H54 (cell line): ENCODE data around the gene RASA3.

Experiments
- DNase-seq: peaks from one replicate; pipeline ENCODE4 v3.0.0; 2011; ENCODE audit warnings: low spot score, mixed read lengths; ENCODE audit not compliant: insufficient read length
- FAIRE-seq: peaks from 3 replicates; lab custom pipeline; 2011; peaks lifted over from hg19 to GRCh38; lab: Jason Lieb, UNC
- POLR2A ChIP-seq: IDR thresholded peaks from 2 replicates; pipeline ENCODE4 v1.6.1; 2011; ENCODE audit warnings: low read depth, mild to moderate bottlenecking, low read length

Gene RASA3

GRCh38 chr13:113941571-113942191 is 190.7 kb downstream of the RASA3 start:
- TF ChIP-seq POLR2A, result no peak
- DNase-seq, result peak; percentile 86

DNA sequence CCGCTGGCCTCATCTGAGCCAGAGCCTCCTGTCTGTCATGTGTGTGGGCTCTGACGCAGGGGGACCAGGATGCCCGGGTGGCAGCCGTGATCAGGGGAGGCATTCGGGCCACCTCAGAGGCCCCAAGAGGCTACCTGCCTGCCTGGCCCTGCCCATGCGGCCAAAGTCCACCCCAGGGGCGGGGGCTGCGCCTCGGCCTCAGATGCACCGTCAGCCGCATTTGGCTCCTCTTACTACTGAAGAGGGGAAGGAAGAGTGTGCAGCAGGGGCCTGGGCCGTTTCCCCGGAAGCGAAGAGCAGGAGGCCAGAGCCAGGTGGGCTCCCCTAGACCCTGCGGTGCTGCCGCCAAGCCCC is 192.5 kb downstream of the RASA3 start:
- no peak for TF ChIP-seq POLR2A
- DNase-seq (no peak), FAIRE-seq (no peak)

More at GRCh38 chr13:113941571-113942191, 190.7 kb downstream of the RASA3 start:
- no peak for FAIRE-seq

DNA sequence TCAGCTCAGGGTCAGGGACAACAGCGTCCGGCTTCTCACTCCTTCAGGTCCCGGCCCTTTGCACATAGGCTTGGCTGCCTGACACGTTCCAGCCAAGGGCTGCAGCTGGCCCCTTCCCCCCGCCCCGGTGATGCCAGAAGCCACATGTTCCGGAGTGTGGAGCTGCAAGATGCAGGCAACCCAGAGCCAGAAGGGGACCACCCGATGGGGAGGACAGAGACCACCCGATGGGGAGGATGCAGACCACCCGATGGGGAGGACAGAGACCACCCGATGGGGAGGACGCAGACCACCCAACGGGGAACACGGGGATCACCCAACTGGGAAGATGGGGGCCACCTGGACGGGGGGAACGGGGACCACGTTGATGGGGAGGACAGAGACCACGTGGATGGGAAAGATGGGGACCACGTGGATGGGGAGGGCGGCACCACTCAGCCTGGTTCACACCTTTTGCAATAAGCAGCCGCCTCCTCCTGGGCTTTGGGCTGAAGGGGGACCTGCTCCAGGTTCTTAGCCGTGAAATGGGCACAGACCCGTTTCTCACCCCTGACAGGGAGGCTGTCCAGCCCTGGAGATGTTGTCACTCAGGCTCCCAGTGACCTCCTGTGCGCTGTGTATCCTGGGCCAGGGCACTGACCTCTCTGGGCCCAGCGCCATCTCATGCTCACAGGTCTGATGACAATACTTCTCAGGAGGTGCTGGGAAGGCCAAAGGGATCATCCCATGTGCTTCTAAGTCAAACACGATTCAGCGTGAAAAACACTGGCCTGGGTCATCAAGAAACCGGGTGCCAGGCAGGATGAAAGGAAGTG is 193.1 kb downstream of the RASA3 start:
- no peak for TF ChIP-seq POLR2A
- FAIRE-seq (no peak), DNase-seq (no peak)

DNA sequence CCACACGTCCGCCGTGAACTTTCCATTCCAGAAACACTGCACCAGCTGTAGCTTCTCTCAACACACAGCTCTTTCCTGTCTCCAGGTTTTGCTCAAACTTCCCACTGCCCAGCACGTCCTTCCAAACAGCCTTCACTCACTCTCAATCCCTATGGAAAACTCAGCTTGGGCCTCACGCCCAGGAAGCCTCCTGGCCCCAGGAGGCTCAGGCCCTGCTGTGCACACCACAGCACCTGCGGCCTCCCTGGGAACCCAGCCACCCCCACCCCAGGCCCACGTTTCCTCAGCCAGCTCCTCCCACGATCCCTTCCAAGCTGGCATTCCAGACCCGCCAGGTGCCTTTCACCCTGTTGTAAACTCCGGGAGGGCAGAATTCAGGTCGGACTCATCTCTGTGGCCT is 193.7 kb downstream of the RASA3 start:
- FAIRE-seq (no peak), DNase-seq (no peak)
- no peak for TF ChIP-seq POLR2A

GRCh38 chr13:113938246-113938645 is 194.2 kb downstream of the RASA3 start:
- TF ChIP-seq POLR2A, result no peak
- FAIRE-seq (no peak), DNase-seq (no peak)

GRCh38 chr13:113937527-113938180 is 194.8 kb downstream of the RASA3 start:
- no peak for DNase-seq
- no peak for TF ChIP-seq POLR2A
- no peak for FAIRE-seq

- no peak for TF ChIP-seq POLR2A
- FAIRE-seq, result no peak
- no peak for DNase-seq
These were observed 195.3 kb downstream of the RASA3 start for GRCh38 chr13:113937073-113937472.

DNA sequence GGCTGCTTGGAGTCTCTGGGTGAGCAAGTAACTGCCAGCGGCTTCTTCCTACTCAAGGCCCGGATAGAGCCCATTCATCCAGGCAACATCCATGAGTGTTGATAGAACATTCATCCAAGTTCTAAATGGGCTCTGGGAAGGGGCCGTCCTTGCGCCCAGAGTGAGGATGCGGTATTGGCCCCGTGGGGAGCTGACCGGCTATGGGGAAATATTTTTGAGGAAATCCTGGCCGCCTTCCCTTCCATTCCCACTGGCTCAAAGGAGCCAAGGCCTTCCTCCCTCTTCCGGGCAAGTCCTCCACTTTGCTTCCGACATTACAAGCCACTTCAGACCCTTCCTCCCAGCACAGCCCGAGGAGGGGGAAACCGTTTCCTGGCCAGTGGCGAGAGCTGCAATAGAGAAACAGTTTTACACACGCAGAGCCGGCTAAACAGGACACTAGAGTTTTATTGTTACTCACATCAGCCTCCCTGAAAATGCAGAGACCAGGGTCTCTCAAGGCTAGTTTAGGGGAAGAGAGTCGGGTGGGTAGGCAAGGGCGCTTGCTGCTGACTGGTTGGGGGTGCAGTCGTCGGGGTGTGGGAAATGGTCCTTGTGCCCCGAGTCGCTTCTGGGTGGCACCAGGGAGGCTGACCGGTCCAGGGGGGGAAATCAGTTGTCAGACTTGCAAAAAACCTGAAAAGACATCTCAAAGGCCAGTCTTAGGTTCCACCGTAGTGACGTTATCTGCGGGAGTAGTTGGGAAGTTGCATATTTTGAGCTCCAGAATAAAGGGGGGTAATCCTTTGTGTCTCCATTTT is 196.1 kb downstream of the RASA3 start:
- no peak for TF ChIP-seq POLR2A
- FAIRE-seq (no peak), DNase-seq (no peak)

- FAIRE-seq, result no peak
- DNase-seq, result no peak
These were observed 197.2 kb downstream of the RASA3 start for GRCh38 chr13:113935001-113935844.

DNA sequence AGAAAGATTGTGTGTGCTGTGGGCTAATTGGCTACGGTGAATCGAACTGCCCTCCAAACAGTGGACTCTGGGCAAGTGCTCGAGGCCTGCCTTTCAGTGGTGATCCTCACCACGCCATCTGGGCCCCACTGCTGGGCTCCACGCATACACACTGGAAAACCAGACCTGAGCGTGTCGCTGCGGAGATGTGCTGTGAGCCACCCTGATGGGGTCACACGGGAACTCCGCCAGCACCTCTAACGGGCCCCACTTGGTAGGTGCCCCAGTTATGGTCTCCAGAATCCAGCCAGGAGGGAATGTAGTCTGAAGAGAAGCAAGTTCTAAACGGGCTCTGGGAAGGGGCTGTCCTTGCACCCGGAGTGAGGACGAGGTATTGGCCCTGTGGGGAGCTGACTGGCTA is 197.8 kb downstream of the RASA3 start:
- no peak for DNase-seq
- TF ChIP-seq POLR2A, result no peak
- no peak for FAIRE-seq

More at GRCh38 chr13:113935001-113935844, 197.2 kb downstream of the RASA3 start:
- no peak for TF ChIP-seq POLR2A

DNA sequence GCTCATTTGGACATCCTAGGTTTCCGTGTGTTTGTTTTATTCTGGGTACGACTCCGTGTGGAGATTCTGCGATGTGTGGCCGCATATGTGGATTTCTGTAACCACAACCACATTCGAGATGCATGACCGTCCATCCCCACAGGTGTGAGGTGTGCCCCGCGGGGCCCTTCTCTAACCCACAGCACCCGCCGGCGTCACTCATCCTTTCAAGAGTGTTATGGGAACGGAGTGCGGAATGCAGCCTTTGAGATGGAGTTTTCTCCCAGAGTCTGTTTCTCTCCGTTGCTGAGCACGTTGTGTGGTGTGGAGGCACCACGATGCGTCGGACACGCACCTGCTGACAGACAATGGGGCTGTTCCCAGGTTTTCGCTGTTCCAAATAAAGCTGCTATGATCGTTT is 198.5 kb downstream of the RASA3 start:
- DNase-seq (no peak), FAIRE-seq (no peak)
- TF ChIP-seq POLR2A, result no peak

DNA sequence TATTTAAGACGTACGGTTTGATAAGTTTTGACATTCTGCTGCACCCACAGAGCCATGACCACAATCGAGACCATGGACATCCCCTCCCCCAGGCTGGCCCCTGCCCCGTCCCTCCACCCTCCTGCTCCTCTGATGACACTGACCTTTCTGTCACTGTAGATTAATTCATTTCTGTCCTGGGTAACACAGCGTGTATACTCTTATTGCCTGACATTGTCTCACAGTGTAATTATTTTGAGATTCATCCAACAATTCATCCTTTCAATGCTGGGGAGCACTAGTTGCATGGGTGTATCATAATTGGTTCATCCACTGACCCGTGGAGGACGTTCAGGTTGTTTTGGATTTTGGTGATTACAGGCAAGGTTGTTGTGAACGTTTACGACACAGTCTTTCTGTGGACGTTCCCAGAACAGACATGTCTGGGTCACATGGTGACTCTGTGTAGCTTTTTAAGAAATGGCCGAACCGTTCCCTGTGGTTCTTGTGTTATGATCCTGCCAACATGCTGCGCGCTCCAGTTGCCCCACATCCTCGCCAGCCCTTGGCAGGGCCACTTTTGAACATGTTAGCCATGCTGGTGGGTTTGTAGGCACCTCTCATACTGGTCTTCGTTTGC is 200.5 kb downstream of the RASA3 start:
- no peak for TF ChIP-seq POLR2A
- FAIRE-seq (no peak), DNase-seq (no peak)
